ENCODE data around the gene SEMA3A. TPM values are rescaled to one million over a fixed set of nuclear protein-coding genes. Genes with fewer than 3 reads are reported as not detected.
A peak's percentile ranks its signal among the peaks of the same experiment; 100 is the strongest.

The SEMA3A gene
- total and polyA plus RNA-seq, 2 of the 4 experiments (the other 2 are of a cell fraction), result 31.2 to 213 TPM

DNA sequence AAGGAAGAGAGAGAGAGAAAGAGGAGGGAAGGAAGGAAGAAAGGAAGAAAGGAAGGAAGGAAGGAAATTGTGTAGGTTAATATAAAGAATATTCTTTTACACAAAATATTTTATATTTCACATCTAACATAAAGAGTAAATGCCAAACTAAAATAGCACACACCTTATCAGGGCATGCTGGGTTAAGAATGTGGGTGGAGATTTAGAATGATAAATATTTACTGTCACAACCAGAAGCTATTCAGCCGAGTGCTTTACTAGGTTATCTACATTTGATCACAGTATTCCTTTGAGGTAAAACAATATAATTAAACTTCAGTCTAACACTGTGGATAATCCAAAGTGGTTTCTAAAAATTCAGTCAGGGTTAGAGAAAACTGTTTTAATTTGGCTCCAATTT, 103.3 kb downstream of the SEMA3A start:
- Histone ChIP-seq H4K20me1 (ENCODE audit: insufficient read depth, low read length) (no peaks in the 10 kb centered on the region), H3K27ac (ENCODE audit: insufficient read depth, low read length) (peak overlapping the region; percentile 47; the same call in 1 of the 2 replicates), H2BK15ac (ENCODE audit: low read depth, low read length) (no peak overlapping the region), H2AK9ac (replicated peaks; ENCODE audit: low read depth, low read length, poor library complexity) (no peak overlapping the region), H2BK120ac (ENCODE audit: low read depth, low read length) (no peak overlapping the region), H2BK20ac (ENCODE audit: low read depth, low read length) (no peak overlapping the region), H3K18ac (ENCODE audit: low read depth, low read length) (no peak overlapping the region), H4K5ac (ENCODE audit: low read depth, low read length) (0 out of 2 replicates have a peak overlapping the region, but pooled peaks have one; percentile 8), H3K9me3 (ENCODE audit: control insufficient read depth, insufficient read depth, low read length) (no peaks in the 10 kb centered on the region), H3K9ac (ENCODE audit: low read depth, low read length) (no peak overlapping the region), H3K23ac (ENCODE audit: low read depth, low read length) (peak overlapping the region; percentile 42; the same call in 1 of the 2 replicates), H3K36me3 (ENCODE audit: control insufficient read depth, insufficient read depth, low read length) (peaks cover 6% of the 10 kb centered on the region; the same call in 1 of the 2 replicates), H4K8ac (ENCODE audit: low read depth in 2 of 2, low read length in 2 of 2) (peak overlapping the region in 1 of 2 experiments; percentile 21; a peak in 1 of 4 replicates), H3K56ac (ENCODE audit: extremely low read depth, insufficient read depth, low read length) (no peak overlapping the region), H3K4me3 (ENCODE audit: insufficient read depth, low read depth, low read length) (no peak overlapping the region), H4K91ac (ENCODE audit: insufficient read depth, low read depth, low read length) (no peak overlapping the region), H2BK5ac (ENCODE audit: low read depth, low read length, poor library complexity, severe bottlenecking) (peak overlapping the region; percentile 69), H3K4ac (ENCODE audit: low read depth, low read length) (no peak overlapping the region), H3K9me1 (ENCODE audit: insufficient read depth, low read length) (no peaks in the 10 kb centered on the region), H2AFZ (replicated peaks; ENCODE audit: low read length, poor library complexity) (no peak overlapping the region), H3K14ac (replicated peaks; ENCODE audit: low read depth, low read length) (no peak overlapping the region; the same call in 1 of the 2 replicates), H3K4me2 (ENCODE audit: low read depth, low read length) (peak overlapping the region; percentile 22; the same call in 1 of the 2 replicates), H3K27me3 (ENCODE audit: control insufficient read depth, insufficient read depth, low read length) (no peaks in the 10 kb centered on the region), H3K79me1 (ENCODE audit: low read depth in 1 of 2, low read length in 2 of 2) (peaks cover 13 to 24% of the 10 kb centered on the region in 2 experiments), H2AK5ac (ENCODE audit: low read depth, low read length) (no peak overlapping the region), H3K4me1 (ENCODE audit: control insufficient read depth, insufficient read depth, low read length) (0 out of 2 replicates have a peak, but pooled peaks cover 2% of the 10 kb centered on the region)
- intact Hi-C loops (cut with micrococcal nuclease) (no loop called here), dilution Hi-C loops (cut with HindIII; ENCODE audit: low sequenced_read_pairs, unreplicated experiment) (no loop called here), in situ Hi-C loops (cut with MboI; ENCODE audit: low sequenced_read_pairs) (no loop called here)
- TF ChIP-seq RCOR1 (IDR thresholded peaks at IDR 0.05; ENCODE audit: insufficient replicate concordance, low read length) (no peak), BHLHE40 (IDR thresholded peaks at IDR 0.05; ENCODE audit: low read depth, low read length) (no peak), POLR2A (IDR thresholded peaks at IDR 0.05; ENCODE audit: low read depth, low read length) (no peak), FOS (IDR thresholded peaks at IDR 0.05; ENCODE audit: low read depth, low read length) (no peak), RAD21 (IDR thresholded peaks at IDR 0.05; ENCODE audit: low read length) (no peak), CEBPB (IDR thresholded peaks at IDR 0.05; ENCODE audit: low read depth, low read length) (no peak), MAFK (IDR thresholded peaks at IDR 0.05; ENCODE audit: low read depth, low read length) (no peak), SMC3 (IDR thresholded peaks at IDR 0.05; ENCODE audit: low read depth, low read length) (no peak), MAZ (IDR thresholded peaks at IDR 0.05; ENCODE audit: borderline replicate concordance, low read depth, low read length) (no peak), NFE2L2 (IDR thresholded peaks at IDR 0.05; ENCODE audit: low read depth, low read length) (no peak), MXI1 (IDR thresholded peaks at IDR 0.05; ENCODE audit: borderline replicate concordance, low read depth, low read length) (no peak), RFX5 (IDR thresholded peaks at IDR 0.05; ENCODE audit: low read depth, low read length) (no peak)
- TF ChIP-seq, protein P1, sequence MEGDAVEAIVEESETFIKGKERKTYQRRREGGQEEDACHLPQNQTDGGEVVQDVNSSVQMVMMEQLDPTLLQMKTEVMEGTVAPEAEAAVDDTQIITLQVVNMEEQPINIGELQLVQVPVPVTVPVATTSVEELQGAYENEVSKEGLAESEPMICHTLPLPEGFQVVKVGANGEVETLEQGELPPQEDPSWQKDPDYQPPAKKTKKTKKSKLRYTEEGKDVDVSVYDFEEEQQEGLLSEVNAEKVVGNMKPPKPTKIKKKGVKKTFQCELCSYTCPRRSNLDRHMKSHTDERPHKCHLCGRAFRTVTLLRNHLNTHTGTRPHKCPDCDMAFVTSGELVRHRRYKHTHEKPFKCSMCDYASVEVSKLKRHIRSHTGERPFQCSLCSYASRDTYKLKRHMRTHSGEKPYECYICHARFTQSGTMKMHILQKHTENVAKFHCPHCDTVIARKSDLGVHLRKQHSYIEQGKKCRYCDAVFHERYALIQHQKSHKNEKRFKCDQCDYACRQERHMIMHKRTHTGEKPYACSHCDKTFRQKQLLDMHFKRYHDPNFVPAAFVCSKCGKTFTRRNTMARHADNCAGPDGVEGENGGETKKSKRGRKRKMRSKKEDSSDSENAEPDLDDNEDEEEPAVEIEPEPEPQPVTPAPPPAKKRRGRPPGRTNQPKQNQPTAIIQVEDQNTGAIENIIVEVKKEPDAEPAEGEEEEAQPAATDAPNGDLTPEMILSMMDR (conservative IDR thresholded peaks at IDR 0.05; ENCODE audit: low read depth, low read length), result no peak
- TF ChIP-seq, protein P2, sequence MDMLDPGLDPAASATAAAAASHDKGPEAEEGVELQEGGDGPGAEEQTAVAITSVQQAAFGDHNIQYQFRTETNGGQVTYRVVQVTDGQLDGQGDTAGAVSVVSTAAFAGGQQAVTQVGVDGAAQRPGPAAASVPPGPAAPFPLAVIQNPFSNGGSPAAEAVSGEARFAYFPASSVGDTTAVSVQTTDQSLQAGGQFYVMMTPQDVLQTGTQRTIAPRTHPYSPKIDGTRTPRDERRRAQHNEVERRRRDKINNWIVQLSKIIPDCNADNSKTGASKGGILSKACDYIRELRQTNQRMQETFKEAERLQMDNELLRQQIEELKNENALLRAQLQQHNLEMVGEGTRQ (IDR thresholded peaks at IDR 0.05; ENCODE audit: low read depth, low read length), result no peak
- TF ChIP-seq, protein P3, sequence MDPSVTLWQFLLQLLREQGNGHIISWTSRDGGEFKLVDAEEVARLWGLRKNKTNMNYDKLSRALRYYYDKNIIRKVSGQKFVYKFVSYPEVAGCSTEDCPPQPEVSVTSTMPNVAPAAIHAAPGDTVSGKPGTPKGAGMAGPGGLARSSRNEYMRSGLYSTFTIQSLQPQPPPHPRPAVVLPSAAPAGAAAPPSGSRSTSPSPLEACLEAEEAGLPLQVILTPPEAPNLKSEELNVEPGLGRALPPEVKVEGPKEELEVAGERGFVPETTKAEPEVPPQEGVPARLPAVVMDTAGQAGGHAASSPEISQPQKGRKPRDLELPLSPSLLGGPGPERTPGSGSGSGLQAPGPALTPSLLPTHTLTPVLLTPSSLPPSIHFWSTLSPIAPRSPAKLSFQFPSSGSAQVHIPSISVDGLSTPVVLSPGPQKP (IDR thresholded peaks at IDR 0.05; ENCODE audit: borderline replicate concordance, low read depth, low read length), result no peak
- no peak for ATAC-seq (ENCODE audit: low read depth)
- BruUV-seq (replicated peaks), result no TSS peak
- WGBS, 2 experiments (ENCODE audit: extremely low coverage in 2 of 2, insufficient read length in 1 of 2), result no CpG with 5 or more reads among the region's 1 CpG
- no peak for DNase-seq
- CTCF ChIA-PET, result no interaction called here
- POLR2A ChIA-PET (ENCODE audit: unreplicated experiment), result no interaction called here
